Measurements from ENCODE around the gene FBN1.

- TF ChIP-seq, protein P1, sequence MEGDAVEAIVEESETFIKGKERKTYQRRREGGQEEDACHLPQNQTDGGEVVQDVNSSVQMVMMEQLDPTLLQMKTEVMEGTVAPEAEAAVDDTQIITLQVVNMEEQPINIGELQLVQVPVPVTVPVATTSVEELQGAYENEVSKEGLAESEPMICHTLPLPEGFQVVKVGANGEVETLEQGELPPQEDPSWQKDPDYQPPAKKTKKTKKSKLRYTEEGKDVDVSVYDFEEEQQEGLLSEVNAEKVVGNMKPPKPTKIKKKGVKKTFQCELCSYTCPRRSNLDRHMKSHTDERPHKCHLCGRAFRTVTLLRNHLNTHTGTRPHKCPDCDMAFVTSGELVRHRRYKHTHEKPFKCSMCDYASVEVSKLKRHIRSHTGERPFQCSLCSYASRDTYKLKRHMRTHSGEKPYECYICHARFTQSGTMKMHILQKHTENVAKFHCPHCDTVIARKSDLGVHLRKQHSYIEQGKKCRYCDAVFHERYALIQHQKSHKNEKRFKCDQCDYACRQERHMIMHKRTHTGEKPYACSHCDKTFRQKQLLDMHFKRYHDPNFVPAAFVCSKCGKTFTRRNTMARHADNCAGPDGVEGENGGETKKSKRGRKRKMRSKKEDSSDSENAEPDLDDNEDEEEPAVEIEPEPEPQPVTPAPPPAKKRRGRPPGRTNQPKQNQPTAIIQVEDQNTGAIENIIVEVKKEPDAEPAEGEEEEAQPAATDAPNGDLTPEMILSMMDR (IDR thresholded peaks at IDR 0.05): no peak
- no peak for TF ChIP-seq POLR2A (IDR thresholded peaks at IDR 0.05)
These were observed 130.0 kb downstream of the FBN1 start for GRCh38 chr15:48515500-48515899.
